ENCODE measurements around the gene RECQL.

DNA sequence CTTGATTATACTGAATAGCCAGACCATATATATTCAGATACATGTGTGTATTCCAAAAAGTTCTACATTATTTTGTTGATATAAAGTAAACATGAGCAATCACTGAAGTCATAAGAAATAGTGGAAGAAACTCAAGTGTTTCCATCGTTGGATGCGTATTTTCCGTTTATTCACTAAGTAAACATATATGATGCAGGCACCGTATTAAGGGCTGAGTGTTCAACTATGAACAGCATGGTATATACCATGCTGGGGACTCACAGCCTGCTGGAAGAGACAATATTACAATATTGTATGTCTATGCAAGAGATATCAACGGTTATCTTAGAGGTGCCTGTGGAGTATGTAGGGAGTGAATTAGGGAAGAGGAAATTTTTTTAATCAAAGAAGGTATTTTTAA is 62.8 kb downstream of the RECQL start:
- TF ChIP-seq, protein P1, sequence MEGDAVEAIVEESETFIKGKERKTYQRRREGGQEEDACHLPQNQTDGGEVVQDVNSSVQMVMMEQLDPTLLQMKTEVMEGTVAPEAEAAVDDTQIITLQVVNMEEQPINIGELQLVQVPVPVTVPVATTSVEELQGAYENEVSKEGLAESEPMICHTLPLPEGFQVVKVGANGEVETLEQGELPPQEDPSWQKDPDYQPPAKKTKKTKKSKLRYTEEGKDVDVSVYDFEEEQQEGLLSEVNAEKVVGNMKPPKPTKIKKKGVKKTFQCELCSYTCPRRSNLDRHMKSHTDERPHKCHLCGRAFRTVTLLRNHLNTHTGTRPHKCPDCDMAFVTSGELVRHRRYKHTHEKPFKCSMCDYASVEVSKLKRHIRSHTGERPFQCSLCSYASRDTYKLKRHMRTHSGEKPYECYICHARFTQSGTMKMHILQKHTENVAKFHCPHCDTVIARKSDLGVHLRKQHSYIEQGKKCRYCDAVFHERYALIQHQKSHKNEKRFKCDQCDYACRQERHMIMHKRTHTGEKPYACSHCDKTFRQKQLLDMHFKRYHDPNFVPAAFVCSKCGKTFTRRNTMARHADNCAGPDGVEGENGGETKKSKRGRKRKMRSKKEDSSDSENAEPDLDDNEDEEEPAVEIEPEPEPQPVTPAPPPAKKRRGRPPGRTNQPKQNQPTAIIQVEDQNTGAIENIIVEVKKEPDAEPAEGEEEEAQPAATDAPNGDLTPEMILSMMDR (conservative IDR thresholded peaks at IDR 0.05): no peak
- no peak for TF ChIP-seq EZH2 (IDR thresholded peaks at IDR 0.05; ENCODE audit: low read depth)

Data from PC-9 (cell line).